ENCODE data around the gene DGKA. TPM values are rescaled to one million over a fixed set of nuclear protein-coding genes. Genes with fewer than 3 reads are reported as not detected.
"Not testable (repeated sequence)": the region's sequence is repeated elsewhere in the genome, so short reads cannot be mapped to it uniquely, and the experiment has no call there.

The DGKA gene
- total and polyA plus RNA-seq, 4 donors, result 19.5 to 35.0 (median 33.2) TPM

- Histone ChIP-seq H3K27me3 (ENCODE audit: control insufficient read depth, insufficient read depth, low read length) (no peaks in the 10 kb centered on the region), H3K4me1 (ENCODE audit: control insufficient read depth, insufficient read depth, low read length) (peaks cover 3% of the 10 kb centered on the region), H3K36me3 (ENCODE audit: control insufficient read depth, insufficient read depth, low read length) (peaks cover 8% of the 10 kb centered on the region), H3K4me3 (ENCODE audit: low read depth, low read length) (peak overlapping the region; percentile 88), H3K9me3 (ENCODE audit: control insufficient read depth, insufficient read depth, low read length) (no peaks in the 10 kb centered on the region), H3K27ac (ENCODE audit: low read depth, low read length) (peak overlapping the region; percentile 90)
- 0% methylated on average over 15 of the region's 15 CpGs for WGBS (ENCODE audit: insufficient coverage)
- DNase-seq (ENCODE audit: low read depth in 4 of 6, low spot score in 6 of 6), result no peak
Measured at GRCh38 chr12:55974308-55974730, 43.4 kb downstream of the DGKA start.

- WGBS (ENCODE audit: insufficient coverage), result 95% methylated on average over 7 of the region's 7 CpGs
- Histone ChIP-seq H3K4me1 (ENCODE audit: control insufficient read depth, insufficient read depth, low read length) (peaks cover 3% of the 10 kb centered on the region), H3K27ac (ENCODE audit: low read depth, low read length) (no peak overlapping the region), H3K36me3 (ENCODE audit: control insufficient read depth, insufficient read depth, low read length) (peaks cover 18% of the 10 kb centered on the region), H3K9me3 (ENCODE audit: control insufficient read depth, insufficient read depth, low read length) (no peaks in the 10 kb centered on the region), H3K27me3 (ENCODE audit: control insufficient read depth, insufficient read depth, low read length) (no peaks in the 10 kb centered on the region), H3K4me3 (ENCODE audit: low read depth, low read length) (no peak overlapping the region)
- no peak for DNase-seq (ENCODE audit: low read depth in 4 of 6, low spot score in 6 of 6)
Measured at GRCh38 chr12:55978393-55978792, 47.4 kb downstream of the DGKA start.

GRCh38 chr12:55979069-55979468 lies 48.1 kb downstream of the DGKA start:
- Histone ChIP-seq H3K27me3 (ENCODE audit: control insufficient read depth, insufficient read depth, low read length) (no peaks in the 10 kb centered on the region), H3K36me3 (ENCODE audit: control insufficient read depth, insufficient read depth, low read length) (peaks cover 25% of the 10 kb centered on the region), H3K4me1 (ENCODE audit: control insufficient read depth, insufficient read depth, low read length) (peaks cover 3% of the 10 kb centered on the region), H3K9me3 (ENCODE audit: control insufficient read depth, insufficient read depth, low read length) (no peaks in the 10 kb centered on the region), H3K4me3 (ENCODE audit: low read depth, low read length) (no peak overlapping the region), H3K27ac (ENCODE audit: low read depth, low read length) (no peak overlapping the region)
- no peak for DNase-seq (ENCODE audit: low read depth in 4 of 6, low spot score in 6 of 6)
- 100% methylated on average over 1 of the region's 3 CpGs for WGBS (ENCODE audit: insufficient coverage)

- 96% methylated on average over 3 of the region's 5 CpGs for WGBS (ENCODE audit: insufficient coverage)
- H3K36me3 ChIP-seq (ENCODE audit: control insufficient read depth, insufficient read depth, low read length), result peaks cover 40% of the 10 kb centered on the region
- not testable (repeated sequence) for DNase-seq (ENCODE audit: low read depth in 4 of 6, low spot score in 6 of 6)
Measured at GRCh38 chr12:55981882-55982281, 50.9 kb downstream of the DGKA start.

GRCh38 chr12:55982319-55982936 lies 51.5 kb downstream of the DGKA start:
- Histone ChIP-seq H3K27me3 (ENCODE audit: control insufficient read depth, insufficient read depth, low read length) (no peaks in the 10 kb centered on the region), H3K4me3 (ENCODE audit: low read depth, low read length) (no peak overlapping the region), H3K4me1 (ENCODE audit: control insufficient read depth, insufficient read depth, low read length) (no peaks in the 10 kb centered on the region), H3K36me3 (ENCODE audit: control insufficient read depth, insufficient read depth, low read length) (peaks cover 45% of the 10 kb centered on the region), H3K9me3 (ENCODE audit: control insufficient read depth, insufficient read depth, low read length) (no peaks in the 10 kb centered on the region), H3K27ac (ENCODE audit: low read depth, low read length) (no peak overlapping the region)
- WGBS (ENCODE audit: insufficient coverage), result 82% methylated on average over 2 of the region's 3 CpGs
- DNase-seq (ENCODE audit: low read depth in 4 of 6, low spot score in 6 of 6), result no peak

More at GRCh38 chr12:55981882-55982281, 50.9 kb downstream of the DGKA start:
- not testable (repeated sequence) for H3K9me3 ChIP-seq (ENCODE audit: control insufficient read depth, insufficient read depth, low read length); H3K27ac ChIP-seq (ENCODE audit: low read depth, low read length); H3K4me1 ChIP-seq (ENCODE audit: control insufficient read depth, insufficient read depth, low read length); H3K4me3 ChIP-seq (ENCODE audit: low read depth, low read length); H3K27me3 ChIP-seq (ENCODE audit: control insufficient read depth, insufficient read depth, low read length)

GRCh38 chr12:55983232-55983842 lies 52.4 kb downstream of the DGKA start:
- 100% methylated on average over 2 of the region's 4 CpGs for WGBS (ENCODE audit: insufficient coverage)
- Histone ChIP-seq H3K36me3 (ENCODE audit: control insufficient read depth, insufficient read depth, low read length) (peaks cover 47% of the 10 kb centered on the region), H3K4me1 (ENCODE audit: control insufficient read depth, insufficient read depth, low read length) (no peaks in the 10 kb centered on the region), H3K27me3 (ENCODE audit: control insufficient read depth, insufficient read depth, low read length) (no peaks in the 10 kb centered on the region), H3K9me3 (ENCODE audit: control insufficient read depth, insufficient read depth, low read length) (no peaks in the 10 kb centered on the region), H3K27ac (ENCODE audit: low read depth, low read length) (no peak overlapping the region), H3K4me3 (ENCODE audit: low read depth, low read length) (no peak overlapping the region)
- no peak for DNase-seq (ENCODE audit: low read depth in 4 of 6, low spot score in 6 of 6)

GRCh38 chr12:55984861-55985260 lies 53.9 kb downstream of the DGKA start:
- Histone ChIP-seq H3K9me3 (ENCODE audit: control insufficient read depth, insufficient read depth, low read length) (no peaks in the 10 kb centered on the region), H3K36me3 (ENCODE audit: control insufficient read depth, insufficient read depth, low read length) (peaks cover 61% of the 10 kb centered on the region), H3K4me1 (ENCODE audit: control insufficient read depth, insufficient read depth, low read length) (no peaks in the 10 kb centered on the region), H3K4me3 (ENCODE audit: low read depth, low read length) (no peak overlapping the region), H3K27me3 (ENCODE audit: control insufficient read depth, insufficient read depth, low read length) (no peaks in the 10 kb centered on the region), H3K27ac (ENCODE audit: low read depth, low read length) (no peak overlapping the region)
- no CpG with 5 or more reads among the region's 2 CpGs for WGBS (ENCODE audit: insufficient coverage)
- DNase-seq (ENCODE audit: low read depth in 4 of 6, low spot score in 6 of 6), result no peak

GRCh38 chr12:55985341-55985740 lies 54.4 kb downstream of the DGKA start:
- DNase-seq (ENCODE audit: low read depth in 4 of 6, low spot score in 6 of 6), result no peak
- no peak overlapping the region for H3K4me3 ChIP-seq (ENCODE audit: low read depth, low read length)
- H3K4me1 ChIP-seq (ENCODE audit: control insufficient read depth, insufficient read depth, low read length), result no peaks in the 10 kb centered on the region
- H3K27ac ChIP-seq (ENCODE audit: low read depth, low read length), result no peak overlapping the region
- peaks cover 61% of the 10 kb centered on the region for H3K36me3 ChIP-seq (ENCODE audit: control insufficient read depth, insufficient read depth, low read length)
- no peaks in the 10 kb centered on the region for H3K9me3 ChIP-seq (ENCODE audit: control insufficient read depth, insufficient read depth, low read length)
- no peaks in the 10 kb centered on the region for H3K27me3 ChIP-seq (ENCODE audit: control insufficient read depth, insufficient read depth, low read length)
- 100% methylated on average over 1 of the region's 4 CpGs for WGBS (ENCODE audit: insufficient coverage)

- H3K9me3 ChIP-seq (ENCODE audit: control insufficient read depth, insufficient read depth, low read length); H3K27me3 ChIP-seq (ENCODE audit: control insufficient read depth, insufficient read depth, low read length); H3K4me3 ChIP-seq (ENCODE audit: low read depth, low read length); H3K27ac ChIP-seq (ENCODE audit: low read depth, low read length); H3K4me1 ChIP-seq (ENCODE audit: control insufficient read depth, insufficient read depth, low read length); DNase-seq (ENCODE audit: low read depth in 4 of 6, low spot score in 6 of 6): not testable (repeated sequence)
- peaks cover 64% of the 10 kb centered on the region for H3K36me3 ChIP-seq (ENCODE audit: control insufficient read depth, insufficient read depth, low read length)
- 95% methylated on average over 6 of the region's 7 CpGs for WGBS (ENCODE audit: insufficient coverage)
Measured at GRCh38 chr12:55985976-55986375, 55.0 kb downstream of the DGKA start.

- 96% methylated on average over 3 of the region's 3 CpGs for WGBS (ENCODE audit: insufficient coverage)
- Histone ChIP-seq H3K27ac (ENCODE audit: low read depth, low read length) (no peak overlapping the region), H3K36me3 (ENCODE audit: control insufficient read depth, insufficient read depth, low read length) (peaks cover 76% of the 10 kb centered on the region), H3K4me1 (ENCODE audit: control insufficient read depth, insufficient read depth, low read length) (no peaks in the 10 kb centered on the region), H3K9me3 (ENCODE audit: control insufficient read depth, insufficient read depth, low read length) (no peaks in the 10 kb centered on the region), H3K4me3 (ENCODE audit: low read depth, low read length) (no peak overlapping the region), H3K27me3 (ENCODE audit: control insufficient read depth, insufficient read depth, low read length) (no peaks in the 10 kb centered on the region)
- no peak for DNase-seq (ENCODE audit: low read depth in 4 of 6, low spot score in 6 of 6)
Measured at GRCh38 chr12:55991110-55991509, 60.1 kb downstream of the DGKA start.

Data from spinal cord (tissue), 10 donors.